Gastrocnemius medialis (tissue), 4 donors: ENCODE measurements around the gene PSG5.
"Not testable (repeated sequence)": the region's sequence is repeated elsewhere in the genome, so short reads cannot be mapped to it uniquely, and the experiment has no call there.

Source experiments
- CTCF ChIP-seq, 5 experiments: fragments of 450-650 bp in 3 of 5; fragments of 200-600 bp in 2 of 5; sonication (generic) in 2 of 5; IDR thresholded peaks in 4 of 5; conservative IDR thresholded peaks in 1 of 5; 1 replicate in 4 of 5; 2 replicates in 1 of 5; pipeline ENCODE4 v1.5.1; 2016 to 2019; ENCODE audit warnings: antibody characterized with exemption in 5 of 5, mild to moderate bottlenecking in 3 of 5, moderate library complexity in 3 of 5
- POLR2A ChIP-seq, 2 donors: fragments of 450-650 bp; IDR thresholded peaks; one replicate each; pipeline ENCODE4 v1.6.1; 2017; ENCODE audit warnings: antibody characterized with exemption in 2 of 2, mild to moderate bottlenecking in 2 of 2, moderate library complexity in 2 of 2

GRCh38 chr19:43181869-43182771 is 4.2 kb downstream of the PSG5 start:
- not testable (repeated sequence) for TF ChIP-seq CTCF (IDR thresholded peaks at IDR 0.05 in 4 of 5, conservative IDR thresholded peaks at IDR 0.05 in 1 of 5); POLR2A (IDR thresholded peaks at IDR 0.05)
